ENCODE data around the gene LOC128125822.

Gene LOC128125822

DNA sequence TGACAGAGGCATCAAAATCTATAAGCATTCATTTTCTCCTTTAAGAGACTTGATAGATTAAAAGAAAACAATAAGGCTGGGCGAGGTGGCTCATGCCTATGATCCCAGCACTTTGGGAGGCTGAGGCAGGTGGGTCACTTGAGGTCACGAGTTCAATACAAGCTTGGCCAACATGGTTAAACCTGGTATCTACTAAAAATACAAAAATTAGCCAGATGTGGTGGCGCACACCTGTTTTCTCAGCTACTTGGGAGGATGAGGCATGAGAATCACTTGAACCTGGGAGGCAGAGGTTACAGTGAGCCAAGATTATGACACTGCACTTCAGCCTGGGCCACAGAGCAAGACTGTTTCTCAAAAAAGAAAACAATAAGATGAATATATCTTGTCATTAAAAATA is 39.3 kb upstream of the LOC128125822 start:
- H3K9me3 ChIP-seq (ENCODE audit: control insufficient read depth, low read length): no peaks in the 10 kb centered on the region
- no peaks in the 10 kb centered on the region for H3K36me3 ChIP-seq (ENCODE audit: control insufficient read depth, insufficient read depth, low read length)
- H3K4me1 ChIP-seq (ENCODE audit: control insufficient read depth, insufficient read depth, low read length, poor library complexity, severe bottlenecking): no peaks in the 10 kb centered on the region
- no peak for DNase-seq
- no peak overlapping the region for H3K27ac ChIP-seq (ENCODE audit: insufficient read depth, low read length, poor library complexity, severe bottlenecking)
- no peak overlapping the region for H3K4me3 ChIP-seq (ENCODE audit: insufficient read depth, low read depth, low read length, poor library complexity, severe bottlenecking)
- H3K27me3 ChIP-seq (replicated peaks; ENCODE audit: control insufficient read depth, insufficient read depth, low read length, poor library complexity, severe bottlenecking): no peaks in the 10 kb centered on the region

DNA sequence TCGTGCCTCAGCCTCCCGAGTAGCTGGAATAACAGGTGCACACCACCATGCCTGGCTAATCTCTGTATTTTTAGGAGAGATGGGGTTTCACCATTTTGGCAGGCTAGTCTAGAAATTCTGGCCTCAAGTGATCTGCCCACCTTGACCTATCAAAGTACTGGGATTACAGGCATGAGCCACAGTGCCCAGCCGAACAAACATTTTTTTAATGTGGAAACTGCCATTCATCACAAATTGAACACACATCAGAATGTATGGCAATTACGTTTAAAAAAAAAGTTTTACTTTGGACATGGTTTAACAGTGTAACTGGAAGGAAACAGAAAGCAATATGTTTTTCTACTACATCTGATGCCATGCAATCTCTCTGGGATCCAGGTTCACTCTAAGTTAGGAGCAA is 38.3 kb upstream of the LOC128125822 start:
- Histone ChIP-seq H3K4me1 (ENCODE audit: control insufficient read depth, insufficient read depth, low read length, poor library complexity, severe bottlenecking) (no peaks in the 10 kb centered on the region), H3K27ac (ENCODE audit: insufficient read depth, low read length, poor library complexity, severe bottlenecking) (no peak overlapping the region), H3K27me3 (replicated peaks; ENCODE audit: control insufficient read depth, insufficient read depth, low read length, poor library complexity, severe bottlenecking) (no peaks in the 10 kb centered on the region), H3K36me3 (ENCODE audit: control insufficient read depth, insufficient read depth, low read length) (no peaks in the 10 kb centered on the region), H3K9me3 (ENCODE audit: control insufficient read depth, low read length) (no peaks in the 10 kb centered on the region), H3K4me3 (ENCODE audit: insufficient read depth, low read depth, low read length, poor library complexity, severe bottlenecking) (no peak overlapping the region)
- DNase-seq: no peak

DNA sequence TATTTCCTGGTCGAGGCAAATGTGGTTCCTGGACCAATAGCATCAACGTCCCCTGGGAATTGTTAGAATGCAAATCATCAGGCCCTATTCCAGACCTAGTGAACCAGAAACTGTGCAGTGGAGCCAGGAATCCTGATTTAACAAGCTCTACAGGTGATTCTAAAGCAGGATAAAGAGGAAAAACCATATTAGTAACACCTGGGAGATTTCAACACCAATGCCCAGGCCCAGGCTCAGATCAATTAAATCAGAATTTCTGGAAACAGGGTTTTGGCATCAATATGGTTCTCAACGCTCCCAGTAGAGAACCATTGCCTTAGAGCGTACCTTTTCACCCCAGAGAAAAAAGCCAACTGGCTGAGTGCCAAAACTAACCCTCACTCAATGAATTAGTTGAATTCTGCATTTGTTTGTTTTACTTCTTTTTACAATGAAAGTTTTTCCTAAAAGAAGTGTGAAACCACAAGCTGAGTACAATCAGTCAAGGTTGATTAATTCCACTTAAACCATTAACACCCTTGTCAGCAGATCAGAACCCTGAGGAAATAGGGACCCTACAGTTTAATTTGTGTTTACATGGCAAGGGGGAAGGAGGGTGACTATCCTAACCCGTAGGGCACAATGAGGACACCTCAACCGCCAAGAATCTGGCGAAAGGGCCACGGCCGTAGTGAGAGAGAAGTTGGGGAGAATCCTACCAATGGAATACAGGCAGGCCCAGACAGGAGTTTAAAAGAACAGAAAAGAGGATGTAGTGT is 34.9 kb upstream of the LOC128125822 start:
- no peaks in the 10 kb centered on the region for H3K36me3 ChIP-seq (ENCODE audit: control insufficient read depth, insufficient read depth, low read length)
- no peak overlapping the region for H3K27ac ChIP-seq (ENCODE audit: insufficient read depth, low read length, poor library complexity, severe bottlenecking)
- no peak for DNase-seq
- H3K27me3 ChIP-seq (replicated peaks; ENCODE audit: control insufficient read depth, insufficient read depth, low read length, poor library complexity, severe bottlenecking): no peaks in the 10 kb centered on the region
- no peak overlapping the region for H3K4me3 ChIP-seq (ENCODE audit: insufficient read depth, low read depth, low read length, poor library complexity, severe bottlenecking)
- no peaks in the 10 kb centered on the region for H3K4me1 ChIP-seq (ENCODE audit: control insufficient read depth, insufficient read depth, low read length, poor library complexity, severe bottlenecking)
- no peaks in the 10 kb centered on the region for H3K9me3 ChIP-seq (ENCODE audit: control insufficient read depth, low read length)

DNA sequence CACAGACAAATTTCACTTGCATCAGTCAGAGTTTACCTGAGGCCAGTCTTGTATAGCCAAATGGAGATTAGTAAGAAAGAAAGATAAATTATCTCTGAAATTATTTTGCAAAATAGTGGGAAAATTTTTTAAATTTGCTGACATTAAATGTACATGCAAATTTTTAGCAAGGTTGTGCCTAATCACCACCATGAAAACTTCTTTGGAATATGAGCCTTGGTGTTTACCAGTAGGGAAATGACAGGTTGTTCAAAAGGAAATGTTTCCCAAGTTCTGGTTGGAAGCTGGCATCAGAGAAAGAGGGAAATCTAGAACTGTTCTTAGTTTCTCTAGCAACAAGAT is 34.4 kb upstream of the LOC128125822 start:
- Histone ChIP-seq H3K4me1 (ENCODE audit: control insufficient read depth, insufficient read depth, low read length, poor library complexity, severe bottlenecking) (no peaks in the 10 kb centered on the region), H3K27me3 (replicated peaks; ENCODE audit: control insufficient read depth, insufficient read depth, low read length, poor library complexity, severe bottlenecking) (no peaks in the 10 kb centered on the region), H3K27ac (ENCODE audit: insufficient read depth, low read length, poor library complexity, severe bottlenecking) (no peak overlapping the region), H3K9me3 (ENCODE audit: control insufficient read depth, low read length) (no peaks in the 10 kb centered on the region), H3K4me3 (ENCODE audit: insufficient read depth, low read depth, low read length, poor library complexity, severe bottlenecking) (no peak overlapping the region), H3K36me3 (ENCODE audit: control insufficient read depth, insufficient read depth, low read length) (no peaks in the 10 kb centered on the region)
- DNase-seq: no peak

DNA sequence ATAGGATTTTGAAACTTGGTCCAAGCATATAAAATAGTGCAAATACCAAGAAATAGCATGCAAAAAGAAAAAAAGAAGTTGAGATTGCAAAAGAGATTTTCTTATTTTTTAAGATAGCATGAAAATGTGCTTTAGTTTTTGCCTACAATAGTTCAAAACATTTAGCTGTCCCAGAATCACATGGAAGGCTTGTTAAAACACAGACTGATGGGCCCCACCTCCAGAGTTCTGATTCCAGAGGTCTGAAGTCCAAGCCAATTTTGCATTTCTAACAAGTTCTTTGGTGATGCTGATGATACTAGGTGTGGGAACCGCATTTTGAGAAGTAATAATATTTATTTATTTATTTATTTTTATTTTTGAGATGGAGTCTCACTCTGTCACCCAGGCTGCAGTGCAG is 33.7 kb upstream of the LOC128125822 start:
- Histone ChIP-seq H3K9me3 (ENCODE audit: control insufficient read depth, low read length) (no peaks in the 10 kb centered on the region), H3K36me3 (ENCODE audit: control insufficient read depth, insufficient read depth, low read length) (no peaks in the 10 kb centered on the region), H3K4me1 (ENCODE audit: control insufficient read depth, insufficient read depth, low read length, poor library complexity, severe bottlenecking) (no peaks in the 10 kb centered on the region), H3K27me3 (replicated peaks; ENCODE audit: control insufficient read depth, insufficient read depth, low read length, poor library complexity, severe bottlenecking) (no peaks in the 10 kb centered on the region), H3K4me3 (ENCODE audit: insufficient read depth, low read depth, low read length, poor library complexity, severe bottlenecking) (no peak overlapping the region), H3K27ac (ENCODE audit: insufficient read depth, low read length, poor library complexity, severe bottlenecking) (no peak overlapping the region)
- DNase-seq: no peak

DNA sequence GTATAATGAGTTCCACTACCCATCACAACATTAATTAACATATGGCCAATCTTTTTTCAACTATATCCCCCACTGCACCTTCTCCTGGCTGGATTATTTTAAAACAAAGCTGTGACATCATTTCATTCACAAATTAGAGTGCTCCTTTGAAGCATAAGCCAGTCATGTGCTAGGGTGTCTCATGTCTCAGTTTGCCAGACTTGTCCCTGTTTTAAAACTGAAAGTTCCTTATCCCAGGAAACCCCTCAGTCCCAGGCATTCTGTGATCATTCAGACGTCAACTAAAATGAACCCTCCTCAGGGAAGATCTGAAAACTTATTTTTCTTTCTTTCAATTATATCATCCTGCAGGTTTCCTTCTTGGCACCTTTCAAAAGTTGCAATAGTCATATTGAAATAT is 29.3 kb upstream of the LOC128125822 start:
- no peak for DNase-seq
- H3K9me3 ChIP-seq (ENCODE audit: control insufficient read depth, low read length): no peaks in the 10 kb centered on the region
- H3K27ac ChIP-seq (ENCODE audit: insufficient read depth, low read length, poor library complexity, severe bottlenecking): no peak overlapping the region
- H3K36me3 ChIP-seq (ENCODE audit: control insufficient read depth, insufficient read depth, low read length): no peaks in the 10 kb centered on the region
- H3K4me1 ChIP-seq (ENCODE audit: control insufficient read depth, insufficient read depth, low read length, poor library complexity, severe bottlenecking): no peaks in the 10 kb centered on the region
- no peak overlapping the region for H3K4me3 ChIP-seq (ENCODE audit: insufficient read depth, low read depth, low read length, poor library complexity, severe bottlenecking)
- no peaks in the 10 kb centered on the region for H3K27me3 ChIP-seq (replicated peaks; ENCODE audit: control insufficient read depth, insufficient read depth, low read length, poor library complexity, severe bottlenecking)

DNA sequence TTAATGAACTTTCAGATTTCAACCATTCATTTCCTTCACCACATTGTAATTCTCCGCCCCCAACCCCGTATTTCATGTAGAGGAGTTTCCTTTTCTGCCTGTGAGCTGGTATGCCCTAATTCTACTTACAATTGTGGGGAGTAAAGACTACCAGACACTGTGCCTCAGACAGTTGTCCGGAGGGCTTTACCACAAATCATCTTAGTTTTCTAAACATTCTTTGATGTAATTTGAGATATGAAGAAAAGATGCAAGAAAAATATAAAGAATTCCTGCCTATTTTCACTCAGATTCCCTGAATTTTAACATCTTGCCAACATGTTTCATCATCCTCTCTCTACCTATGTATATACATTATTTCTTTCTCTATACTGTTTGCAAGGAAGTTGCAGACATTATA is 28.3 kb upstream of the LOC128125822 start:
- no peaks in the 10 kb centered on the region for H3K9me3 ChIP-seq (ENCODE audit: control insufficient read depth, low read length)
- DNase-seq: no peak
- no peaks in the 10 kb centered on the region for H3K4me1 ChIP-seq (ENCODE audit: control insufficient read depth, insufficient read depth, low read length, poor library complexity, severe bottlenecking)
- H3K4me3 ChIP-seq (ENCODE audit: insufficient read depth, low read depth, low read length, poor library complexity, severe bottlenecking): no peak overlapping the region
- H3K36me3 ChIP-seq (ENCODE audit: control insufficient read depth, insufficient read depth, low read length): no peaks in the 10 kb centered on the region
- no peak overlapping the region for H3K27ac ChIP-seq (ENCODE audit: insufficient read depth, low read length, poor library complexity, severe bottlenecking)
- H3K27me3 ChIP-seq (replicated peaks; ENCODE audit: control insufficient read depth, insufficient read depth, low read length, poor library complexity, severe bottlenecking): no peaks in the 10 kb centered on the region

DNA sequence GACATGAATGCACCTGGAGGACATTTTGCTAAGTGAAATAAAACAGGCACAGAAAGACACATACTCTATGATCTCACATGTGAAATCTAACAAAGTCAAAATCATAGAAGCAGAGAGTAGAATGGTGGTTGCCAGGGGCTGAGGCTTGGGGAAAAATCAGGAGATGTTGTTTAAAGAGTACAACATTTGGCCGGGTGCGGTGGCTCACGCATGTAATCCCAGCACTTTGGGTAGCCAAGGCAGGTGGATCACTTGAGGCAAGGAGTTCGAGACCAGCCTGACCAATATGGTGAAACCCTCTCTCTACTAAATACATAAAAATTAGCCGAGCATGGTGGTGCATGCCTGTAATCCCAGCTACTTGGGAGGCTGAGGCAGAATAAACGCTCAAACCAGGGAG is 26.0 kb upstream of the LOC128125822 start:
- Histone ChIP-seq H3K36me3 (ENCODE audit: control insufficient read depth, insufficient read depth, low read length) (no peaks in the 10 kb centered on the region), H3K4me1 (ENCODE audit: control insufficient read depth, insufficient read depth, low read length, poor library complexity, severe bottlenecking) (no peaks in the 10 kb centered on the region), H3K27ac (ENCODE audit: insufficient read depth, low read length, poor library complexity, severe bottlenecking) (no peak overlapping the region), H3K9me3 (ENCODE audit: control insufficient read depth, low read length) (no peaks in the 10 kb centered on the region), H3K27me3 (replicated peaks; ENCODE audit: control insufficient read depth, insufficient read depth, low read length, poor library complexity, severe bottlenecking) (no peaks in the 10 kb centered on the region), H3K4me3 (ENCODE audit: insufficient read depth, low read depth, low read length, poor library complexity, severe bottlenecking) (no peak overlapping the region)
- no peak for DNase-seq

DNA sequence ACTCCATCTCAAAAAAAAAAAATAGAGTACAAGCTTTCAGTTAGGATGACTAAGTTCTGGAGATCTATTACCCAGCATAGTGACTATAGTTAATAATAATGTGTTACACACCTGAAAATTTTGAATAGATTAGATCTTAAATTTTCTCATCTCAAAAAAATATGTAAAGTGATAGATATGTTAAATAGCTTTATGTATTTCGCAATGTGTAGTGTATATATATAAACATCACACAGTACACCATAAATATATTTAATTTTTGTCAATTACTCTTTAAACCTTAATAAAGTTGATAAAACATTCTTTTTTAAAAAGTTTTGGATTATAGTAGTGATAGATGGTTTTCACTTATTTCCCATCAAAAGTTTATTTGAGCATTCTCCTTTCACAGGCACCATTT is 25.6 kb upstream of the LOC128125822 start:
- no peaks in the 10 kb centered on the region for H3K4me1 ChIP-seq (ENCODE audit: control insufficient read depth, insufficient read depth, low read length, poor library complexity, severe bottlenecking)

DNA sequence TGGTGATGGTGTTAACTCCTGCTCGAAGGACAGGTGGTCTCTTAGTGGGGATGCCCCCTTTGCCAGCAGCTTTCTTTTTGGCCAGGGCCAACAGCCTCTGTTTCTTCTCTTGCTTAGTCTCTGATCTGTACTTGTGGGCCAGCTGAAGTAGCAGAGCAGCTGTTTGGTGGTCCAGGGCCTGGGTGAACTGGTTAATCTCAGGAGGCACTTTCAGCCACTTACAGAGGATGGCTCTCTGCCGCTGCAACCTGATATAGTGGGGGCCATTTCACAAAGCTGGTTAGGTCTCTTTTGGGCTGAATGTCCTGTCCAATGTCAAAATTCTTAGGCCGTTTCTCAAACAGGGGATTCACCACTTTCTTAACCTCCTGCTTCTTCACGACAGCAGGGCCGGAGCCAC is 23.2 kb upstream of the LOC128125822 start:
- H3K4me3 ChIP-seq (ENCODE audit: insufficient read depth, low read depth, low read length, poor library complexity, severe bottlenecking): no peak overlapping the region
- DNase-seq: no peak
- H3K9me3 ChIP-seq (ENCODE audit: control insufficient read depth, low read length): no peaks in the 10 kb centered on the region
- H3K36me3 ChIP-seq (ENCODE audit: control insufficient read depth, insufficient read depth, low read length): no peaks in the 10 kb centered on the region
- no peaks in the 10 kb centered on the region for H3K4me1 ChIP-seq (ENCODE audit: control insufficient read depth, insufficient read depth, low read length, poor library complexity, severe bottlenecking)
- H3K27ac ChIP-seq (ENCODE audit: insufficient read depth, low read length, poor library complexity, severe bottlenecking): no peak overlapping the region
- H3K27me3 ChIP-seq (replicated peaks; ENCODE audit: control insufficient read depth, insufficient read depth, low read length, poor library complexity, severe bottlenecking): no peaks in the 10 kb centered on the region

More for the DNA sequence above, 25.6 kb upstream of the LOC128125822 start:
- H3K4me3 ChIP-seq (ENCODE audit: insufficient read depth, low read depth, low read length, poor library complexity, severe bottlenecking): no peak overlapping the region
- no peak for DNase-seq
- H3K27ac ChIP-seq (ENCODE audit: insufficient read depth, low read length, poor library complexity, severe bottlenecking): no peak overlapping the region
- H3K9me3 ChIP-seq (ENCODE audit: control insufficient read depth, low read length): no peaks in the 10 kb centered on the region
- H3K27me3 ChIP-seq (replicated peaks; ENCODE audit: control insufficient read depth, insufficient read depth, low read length, poor library complexity, severe bottlenecking): no peaks in the 10 kb centered on the region
- no peaks in the 10 kb centered on the region for H3K36me3 ChIP-seq (ENCODE audit: control insufficient read depth, insufficient read depth, low read length)
